Smooth muscle cell (in vitro differentiated cells): ENCODE measurements around the gene EFCAB6. TPM values are rescaled to one million over a fixed set of nuclear protein-coding genes. Genes with fewer than 3 reads are reported as not detected.

ENCODE experiments used
- DNase-seq: peaks from one replicate; lab custom pipeline; 2025; ENCODE audit not compliant: unreplicated experiment; lab: John Stamatoyannopoulos, UW
- H2AFZ ChIP-seq: fragments of 200-600 bp; sonication (generic); 2 replicates; pipeline ENCODE4 v1.6.0; 2016; ENCODE audit warnings: antibody characterized with exemption, low read depth, mild to moderate bottlenecking
- H3F3A ChIP-seq: fragments of 200-600 bp; sonication (generic); 2 replicates; pipeline ENCODE4 v1.6.0; 2017; ENCODE audit warnings: antibody characterized with exemption, low read depth
- H3K27ac ChIP-seq: fragments of 200-600 bp; sonication (generic); 2 replicates; pipeline ENCODE4 v1.5.1; 2016; ENCODE audit warnings: low read depth, mild to moderate bottlenecking
- H3K27me3 ChIP-seq: fragments of 200-600 bp; sonication (generic); 2 replicates; pipeline ENCODE4 v1.6.1; 2016; ENCODE audit warnings: low read depth, mild to moderate bottlenecking
- H3K36me3 ChIP-seq: fragments of 200-600 bp; sonication (generic); 2 replicates; pipeline ENCODE4 v1.5.1; 2016; ENCODE audit warnings: low read depth
- H3K4me1 ChIP-seq: fragments of 200-600 bp; sonication (generic); 2 replicates; pipeline ENCODE4 v1.5.1; 2016; ENCODE audit warnings: low read depth
- H3K4me2 ChIP-seq: fragments of 200-600 bp; sonication (generic); 2 replicates; pipeline ENCODE4 v1.6.0; 2016; ENCODE audit warnings: mild to moderate bottlenecking
- H3K4me3 ChIP-seq: fragments of 200-600 bp; sonication (generic); 2 replicates; pipeline ENCODE4 v1.5.1; 2016; ENCODE audit warnings: mild to moderate bottlenecking
- H3K79me2 ChIP-seq: fragments of 200-600 bp; sonication (generic); 2 replicates; pipeline ENCODE4 v1.6.0; 2016; ENCODE audit warnings: low read depth, mild to moderate bottlenecking
- H3K9ac ChIP-seq: fragments of 200-600 bp; sonication (generic); 2 replicates; pipeline ENCODE4 v1.6.0; 2016; ENCODE audit warnings: low read depth
- H3K9me3 ChIP-seq: fragments of 200-600 bp; sonication (generic); replicated peaks from 2 replicates; pipeline ENCODE4 v1.5.1; 2016; ENCODE audit warnings: low read depth
- H4K20me1 ChIP-seq: fragments of 200-600 bp; sonication (generic); 2 replicates; pipeline ENCODE4 v1.6.0; 2016; ENCODE audit warnings: low read depth
- CTCF ChIP-seq: fragments of 200-600 bp; sonication (generic); IDR thresholded peaks from 2 replicates; pipeline ENCODE4 v1.5.1; 2017; ENCODE audit warnings: borderline replicate concordance, mild to moderate bottlenecking, antibody characterized with exemption; ENCODE audit not compliant: insufficient read depth, poor library complexity, severe bottlenecking
- WGBS: methylation state at CpG from one replicate; pipeline ENCODE4 v1.1.7; 2016; ENCODE audit warnings: low lambda C conversion rate; 5-methylcytosine and 5-hydroxymethylcytosine counted together
- polyA plus RNA-seq: library from polyadenylated mRNA; unstranded; fragments of >200 nt; fragmentation: Nextera tagmentation; extraction: Ambion mirVana; gene quantifications from 2 replicates; pipeline ENCODE4 v1.2.1, GENCODE V29; 2016
- total RNA-seq: library from RNA; depleted of rRNA; stranded (reverse); fragments of >200 nt; gene quantifications from 2 replicates; pipeline ENCODE4 v1.2.3, GENCODE V29; 2014

EFCAB6 gene
- total and polyA plus RNA-seq, 2 experiments from 2014 or later = 0.80 to 2.9 TPM

DNA sequence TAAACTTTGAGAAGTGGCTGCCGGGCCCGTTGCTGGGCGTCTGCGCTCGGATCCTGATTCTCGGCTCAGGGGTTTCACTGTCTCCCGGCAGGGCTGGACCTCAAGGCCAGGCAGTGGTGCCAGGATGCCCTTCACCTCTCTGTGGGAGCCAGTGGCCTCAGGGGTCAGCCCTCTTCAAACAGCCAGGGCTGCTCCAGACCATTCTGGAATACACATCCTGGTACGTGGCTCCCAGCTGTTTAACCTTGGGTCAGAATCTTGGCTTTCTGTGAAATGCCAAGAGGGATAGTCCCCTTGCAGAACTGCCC is 329.8 kb downstream of the EFCAB6 start:
- no peak overlapping the region for H3K9ac ChIP-seq
- H3K27ac ChIP-seq = no peak overlapping the region
- no peak overlapping the region for H2AFZ ChIP-seq
- H3F3A ChIP-seq = no peaks in the 10 kb centered on the region
- H3K79me2 ChIP-seq = no peaks in the 10 kb centered on the region
- no peaks in the 10 kb centered on the region for H3K4me1 ChIP-seq
- no peaks in the 10 kb centered on the region for H3K9me3 ChIP-seq
- H4K20me1 ChIP-seq = no peaks in the 10 kb centered on the region
- H3K36me3 ChIP-seq = no peaks in the 10 kb centered on the region
- H3K4me3 ChIP-seq = no peak overlapping the region
- peaks cover 3% of the 10 kb centered on the region for H3K27me3 ChIP-seq
- WGBS = 69% methylated on average over 8 of the region's 8 CpGs
- no peak for TF ChIP-seq CTCF
- no peak overlapping the region for H3K4me2 ChIP-seq
- no peak for DNase-seq

DNA sequence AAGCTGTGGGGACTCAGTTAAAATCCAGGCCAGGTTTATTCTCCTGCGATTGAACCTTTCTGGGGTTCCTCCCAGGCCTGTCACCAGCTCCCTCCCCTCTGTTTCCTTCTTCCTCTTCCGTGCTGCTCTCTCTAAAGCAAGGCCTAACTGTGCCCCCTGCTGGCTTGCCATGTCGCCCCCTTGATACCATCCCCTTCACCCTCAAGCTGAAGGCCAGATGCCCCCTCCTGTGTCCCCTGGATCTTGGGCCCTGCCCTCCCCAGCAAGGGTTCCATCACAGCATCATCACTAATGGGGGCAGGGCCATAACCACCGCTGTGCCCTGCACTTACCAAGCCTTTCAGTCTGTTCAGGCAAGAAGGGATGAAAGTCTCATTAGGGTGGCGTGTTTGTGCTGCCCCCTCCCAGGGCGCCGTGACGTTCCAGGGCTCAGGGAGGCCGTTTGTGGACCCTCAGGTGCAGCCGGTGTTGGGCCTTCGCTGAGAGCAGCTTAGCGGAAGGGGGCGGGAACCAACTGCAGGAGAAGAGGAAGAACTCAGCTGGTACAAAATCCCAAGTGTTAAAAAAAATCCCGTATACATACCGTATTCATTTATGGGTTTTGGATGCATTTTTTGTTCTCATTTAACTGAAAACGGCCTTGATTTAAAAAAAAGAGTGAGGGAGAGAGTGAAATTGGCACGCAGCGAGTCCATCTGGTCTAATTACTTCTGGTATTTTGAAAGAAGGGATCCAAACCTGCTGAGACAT is 330.4 kb downstream of the EFCAB6 start:
- Histone ChIP-seq H2AFZ (no peak overlapping the region), H3K4me1 (no peaks in the 10 kb centered on the region), H3K36me3 (no peaks in the 10 kb centered on the region), H3K27ac (no peak overlapping the region), H4K20me1 (no peaks in the 10 kb centered on the region), H3K4me2 (no peak overlapping the region), H3K79me2 (no peaks in the 10 kb centered on the region), H3K27me3 (peaks cover 3% of the 10 kb centered on the region), H3F3A (no peaks in the 10 kb centered on the region), H3K9me3 (no peaks in the 10 kb centered on the region), H3K4me3 (no peak overlapping the region), H3K9ac (no peak overlapping the region)
- no peak for TF ChIP-seq CTCF
- no peak for DNase-seq
- WGBS = 55% methylated on average over 18 of the region's 18 CpGs

GRCh38 chr22:43479962-43480361 is 332.1 kb downstream of the EFCAB6 start:
- 80% methylated on average over 7 of the region's 7 CpGs for WGBS
- H3K27me3 ChIP-seq = no peaks in the 10 kb centered on the region
- no peak overlapping the region for H3K4me3 ChIP-seq
- H3K27ac ChIP-seq = no peak overlapping the region
- no peak for TF ChIP-seq CTCF
- no peaks in the 10 kb centered on the region for H4K20me1 ChIP-seq
- H2AFZ ChIP-seq = no peak overlapping the region
- no peak overlapping the region for H3K9ac ChIP-seq
- no peaks in the 10 kb centered on the region for H3K36me3 ChIP-seq
- no peaks in the 10 kb centered on the region for H3K9me3 ChIP-seq
- H3K4me2 ChIP-seq = no peak overlapping the region
- H3K79me2 ChIP-seq = no peaks in the 10 kb centered on the region
- no peaks in the 10 kb centered on the region for H3K4me1 ChIP-seq
- DNase-seq = no peak
- H3F3A ChIP-seq = no peaks in the 10 kb centered on the region
